Left forelimb (tissue), 1 donor: ENCODE results near the gene TTC17.

Experiments
- DNase-seq: peaks from one replicate; pipeline ENCODE4 v3.0.0-alpha.2; 2018; ENCODE audit warnings: low spot score

Gene TTC17

DNA sequence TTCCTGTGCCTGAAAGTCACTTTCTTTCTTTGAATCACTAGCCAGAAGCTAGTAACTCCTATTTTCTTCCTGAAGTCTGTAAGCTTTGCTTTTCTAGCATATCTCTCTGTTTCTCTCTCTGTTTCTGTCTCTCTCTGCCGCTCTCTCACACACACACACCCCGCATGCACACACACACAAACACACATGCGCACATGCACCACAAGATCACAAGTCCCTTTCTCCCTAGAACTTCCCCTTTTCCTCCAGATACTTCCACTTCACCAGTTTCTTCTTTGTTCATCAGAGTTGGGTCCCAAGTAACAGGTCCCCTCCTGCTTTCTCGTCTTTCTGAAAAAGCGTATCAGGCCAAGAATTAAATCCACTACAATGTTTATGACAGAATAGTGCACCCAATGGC is 173.3 kb downstream of the TTC17 start:
- DNase-seq: no peak

DNA sequence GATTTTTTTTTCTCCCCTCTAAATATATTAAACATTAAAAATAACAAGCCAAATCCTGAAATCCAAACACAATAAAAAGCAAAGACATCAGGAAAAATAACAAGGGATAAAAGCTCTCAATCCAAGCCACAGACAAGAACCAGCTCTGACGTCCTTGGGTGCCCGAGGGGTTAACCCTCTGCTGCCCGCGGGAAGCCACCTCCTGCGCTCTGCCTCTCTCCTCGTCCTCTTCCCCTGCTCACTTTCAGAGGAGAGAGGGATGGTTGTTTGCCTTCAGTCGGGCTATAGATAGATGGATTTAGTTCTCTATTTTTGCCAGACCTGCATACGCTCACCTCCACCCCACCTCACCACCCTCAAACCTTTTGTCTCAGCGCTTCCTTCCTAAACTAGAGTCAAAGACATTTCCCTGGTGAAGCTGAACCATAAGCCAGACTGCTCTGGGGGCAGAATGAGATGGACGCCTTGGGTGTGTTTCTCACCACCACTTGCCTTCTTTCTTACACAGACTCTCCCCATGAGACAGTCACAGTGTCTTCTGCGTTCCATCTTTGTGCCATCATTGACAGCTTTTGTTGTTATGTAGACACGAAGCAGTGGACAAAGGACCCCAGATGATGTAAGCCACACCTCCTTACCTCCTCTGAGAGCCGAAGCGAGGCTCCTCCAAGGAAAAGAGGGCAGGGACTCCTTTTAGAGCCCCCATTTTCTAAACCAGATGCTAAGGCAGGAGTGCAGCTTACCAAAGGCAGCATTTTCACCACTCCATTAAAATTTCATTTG is 179.3 kb downstream of the TTC17 start:
- DNase-seq: no peak

DNA sequence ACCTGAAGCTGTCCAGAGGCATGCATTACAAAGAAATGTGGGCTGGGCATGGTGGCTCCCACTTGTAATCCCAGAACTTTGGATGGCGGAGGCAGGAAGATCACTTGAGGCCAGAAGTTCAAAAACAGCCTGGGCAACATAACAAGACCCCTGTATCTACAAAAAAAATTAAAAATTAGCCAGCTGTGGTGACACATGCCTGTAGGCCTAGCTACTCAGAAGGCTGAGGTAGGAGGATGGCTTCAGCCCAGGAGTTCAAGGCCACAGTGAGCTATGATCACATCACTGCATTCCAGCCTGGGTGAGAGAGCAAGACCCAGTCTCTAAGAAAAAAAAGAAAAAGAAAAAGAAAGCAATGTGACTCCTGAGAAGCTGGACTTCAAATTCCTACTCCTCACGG is 183.3 kb downstream of the TTC17 start:
- DNase-seq: no peak

DNA sequence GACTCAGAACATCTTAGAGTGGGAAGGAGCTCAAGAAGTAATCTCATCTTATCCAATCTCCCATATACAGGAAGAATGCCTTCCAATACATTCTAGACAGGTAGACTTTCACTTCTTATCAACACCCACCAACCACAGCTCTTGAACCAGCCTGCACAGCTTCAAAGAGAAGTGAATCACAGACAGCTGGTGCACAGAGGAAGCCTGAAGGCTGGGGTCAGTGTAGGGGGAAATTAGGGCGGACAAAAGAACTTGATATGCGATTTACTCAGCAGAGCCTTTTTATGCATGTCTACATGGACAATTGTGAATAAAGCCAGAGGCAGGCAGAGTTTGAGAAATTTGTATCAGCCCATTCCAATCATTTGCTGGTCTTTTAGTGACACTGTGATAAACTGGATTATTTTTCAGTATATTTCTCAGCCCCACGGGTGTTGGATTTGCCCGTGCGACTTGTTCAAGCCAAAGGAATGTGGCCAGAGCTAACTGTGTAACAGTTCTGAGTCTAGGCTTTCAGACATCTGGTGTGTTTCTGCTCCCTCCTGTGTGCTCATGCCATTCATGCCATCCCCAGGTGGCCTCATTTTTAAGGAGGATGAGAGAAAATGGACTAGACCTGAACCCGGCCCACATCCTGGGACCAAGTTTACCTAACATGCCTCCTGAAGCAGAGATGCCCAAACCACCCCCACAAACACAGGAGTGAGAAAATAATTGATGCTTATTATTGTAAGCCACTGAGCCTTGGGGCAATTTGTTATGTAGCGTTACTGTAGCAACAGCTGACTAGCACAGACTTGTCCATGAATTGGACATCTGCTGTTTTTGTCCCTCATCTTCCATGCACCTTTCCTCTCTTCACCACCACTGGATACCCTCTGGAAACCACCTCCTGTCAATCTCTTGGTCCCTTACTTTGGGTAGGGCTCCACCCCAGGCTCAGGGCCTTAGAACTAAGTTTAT is 184.3 kb downstream of the TTC17 start:
- DNase-seq: no peak
